Neuronal stem cell (in vitro differentiated cells): ENCODE measurements around the gene ERBIN.

Source experiments
- DNase-seq: peaks from one replicate; pipeline ENCODE4 v3.0.0-alpha.2; 2013; ENCODE audit warnings: low spot score
- H2AFZ ChIP-seq: one replicate; pipeline ENCODE4 v1.6.1; 2013; ENCODE audit warnings: mild to moderate bottlenecking, low read length, inconsistent platforms
- H2AK5ac ChIP-seq: 2 replicates; pipeline ENCODE4 v1.6.1; 2013; ENCODE audit warnings: low read depth, mild to moderate bottlenecking, inconsistent platforms, low read length, moderate library complexity, mixed read lengths
- H2BK120ac ChIP-seq: 2 replicates; pipeline ENCODE4 v1.6.1; 2013; ENCODE audit warnings: low read depth, mild to moderate bottlenecking, inconsistent platforms, low read length, moderate library complexity, mixed read lengths
- H2BK12ac ChIP-seq: one replicate; pipeline ENCODE4 v1.6.1; 2013; ENCODE audit warnings: low read length, inconsistent platforms
- H2BK15ac ChIP-seq: 2 replicates; pipeline ENCODE4 v1.6.1; 2013; ENCODE audit warnings: mild to moderate bottlenecking, low read length, inconsistent platforms, mixed read lengths
- H2BK5ac ChIP-seq: one replicate; pipeline ENCODE4 v1.6.1; 2013; ENCODE audit warnings: inconsistent platforms, mild to moderate bottlenecking, low read length, moderate library complexity
- H3K14ac ChIP-seq: one replicate; pipeline ENCODE4 v1.6.1; 2013; ENCODE audit warnings: low read length, inconsistent platforms
- H3K18ac ChIP-seq: 2 replicates; pipeline ENCODE4 v1.6.1; 2013; ENCODE audit warnings: low read length, inconsistent platforms
- H3K23ac ChIP-seq: 2 replicates; pipeline ENCODE4 v1.6.1; 2013; ENCODE audit warnings: low read depth, mild to moderate bottlenecking, mixed read lengths, low read length, inconsistent platforms; ENCODE audit not compliant: poor library complexity
- H3K27ac ChIP-seq: replicated peaks from 3 replicates; pipeline ENCODE4 v1.5.1; 2013; ENCODE audit warnings: low read length, inconsistent platforms
- H3K27me3 ChIP-seq, 3 experiments: 2 replicates each; pipeline ENCODE4 v1.6.1; 2013; ENCODE audit warnings: low read length in 3 of 3, mild to moderate bottlenecking in 2 of 3, inconsistent platforms in 1 of 3, low read depth in 1 of 3, mixed read lengths in 1 of 3, moderate library complexity in 1 of 3; ENCODE audit not compliant: control insufficient read depth in 3 of 3, insufficient read depth in 3 of 3
- H3K36me3 ChIP-seq, 2 donors: replicated peaks in 1 of 2; 2 replicates each; pipeline ENCODE4 v1.6.1; 2013; ENCODE audit warnings: low read length in 2 of 2; ENCODE audit not compliant: control insufficient read depth in 2 of 2, insufficient read depth in 2 of 2
- H3K4ac ChIP-seq: 2 replicates; pipeline ENCODE4 v1.6.1; 2013; ENCODE audit warnings: inconsistent platforms, mild to moderate bottlenecking, low read length, moderate library complexity
- H3K4me1 ChIP-seq, 2 donors: 1 replicate in 1 of 2; 2 replicates in 1 of 2; pipeline ENCODE4 v1.6.1; 2013; ENCODE audit warnings: low read length in 2 of 2, low read depth in 1 of 2; ENCODE audit not compliant: control insufficient read depth in 2 of 2, insufficient read depth in 1 of 2
- H3K4me2 ChIP-seq: one replicate; pipeline ENCODE4 v1.6.1; 2013; ENCODE audit warnings: mild to moderate bottlenecking, low read length, inconsistent platforms; ENCODE audit not compliant: insufficient read depth, poor library complexity, severe bottlenecking
- H3K4me3 ChIP-seq, 2 donors: 2 replicates each; pipeline ENCODE4 v1.5.1; 2013; ENCODE audit warnings: low read length in 2 of 2, mild to moderate bottlenecking in 2 of 2, inconsistent platforms in 1 of 2, moderate library complexity in 1 of 2
- H3K79me1 ChIP-seq: one replicate; pipeline ENCODE4 v1.6.1; 2013; ENCODE audit warnings: low read depth, mild to moderate bottlenecking, inconsistent platforms, low read length, moderate library complexity
- H3K9ac ChIP-seq: one replicate; pipeline ENCODE4 v1.6.1; 2013; ENCODE audit warnings: mild to moderate bottlenecking, low read depth, low read length, inconsistent platforms; ENCODE audit not compliant: poor library complexity
- H3K9me3 ChIP-seq, 2 donors: replicated peaks in 1 of 2; 2 replicates each; pipeline versions ENCODE3 to v1.6.1; 2013; ENCODE audit warnings: low read length in 2 of 2, mild to moderate bottlenecking in 2 of 2, inconsistent platforms in 1 of 2, low read depth in 1 of 2, mixed read lengths in 1 of 2, moderate library complexity in 1 of 2; ENCODE audit not compliant: control insufficient read depth in 2 of 2, insufficient read depth in 1 of 2
- H4K8ac ChIP-seq: one replicate; pipeline ENCODE4 v1.6.1; 2013; ENCODE audit warnings: low read depth, mild to moderate bottlenecking, inconsistent platforms, low read length, moderate library complexity
- H4K91ac ChIP-seq: one replicate; pipeline ENCODE4 v1.6.1; 2013; ENCODE audit warnings: low read length, low read depth, mild to moderate bottlenecking, inconsistent platforms; ENCODE audit not compliant: poor library complexity
- WGBS, 2 donors: extraction: QIAGEN DNeasy Blood & Tissue Kit; methylation state at CpG; one replicate each; pipeline ENCODE4 v1.1.7; 2013; ENCODE audit warnings: missing lambda C conversion rate in 2 of 2, mixed read lengths in 1 of 2; ENCODE audit not compliant: insufficient read length in 2 of 2, insufficient replicate concordance in 1 of 2; ENCODE audit errors: extremely low coverage in 2 of 2; 5-methylcytosine and 5-hydroxymethylcytosine counted together

Gene ERBIN

GRCh38 chr5:66004216-66004615 lies 77.8 kb downstream of the ERBIN start:
- H4K91ac ChIP-seq, result no peak overlapping the region
- H3K27ac ChIP-seq, result no peak overlapping the region
- no peak overlapping the region for H3K18ac ChIP-seq
- H2AFZ ChIP-seq, result no peak overlapping the region
- H2AK5ac ChIP-seq, result no peak overlapping the region
- no peak overlapping the region for H4K8ac ChIP-seq
- H3K14ac ChIP-seq, result no peak overlapping the region
- H2BK5ac ChIP-seq, result no peak overlapping the region
- H2BK12ac ChIP-seq, result no peak overlapping the region
- no peak overlapping the region for H3K4me2 ChIP-seq
- no peak overlapping the region for H3K23ac ChIP-seq
- peaks cover 4 to 45% of the 10 kb centered on the region in 2 donors for H3K36me3 ChIP-seq
- no peaks in the 10 kb centered on the region for H3K27me3 ChIP-seq
- no peak overlapping the region for H3K9ac ChIP-seq
- 100% methylated on average over 1 of the region's 14 CpGs; no CpG with 5 or more reads in 1 of the 2 donors for WGBS, 2 donors
- H3K79me1 ChIP-seq, result no peaks in the 10 kb centered on the region
- no peaks in the 10 kb centered on the region for H3K4me1 ChIP-seq
- H2BK120ac ChIP-seq, result no peak overlapping the region
- no peak overlapping the region for H3K4me3 ChIP-seq
- H3K9me3 ChIP-seq, result peaks cover 1 to 6% of the 10 kb centered on the region in 2 donors
- no peak for DNase-seq
- no peak overlapping the region for H3K4ac ChIP-seq
- H2BK15ac ChIP-seq, result no peak overlapping the region

- H2BK15ac ChIP-seq, result no peak overlapping the region
- H2AFZ ChIP-seq, result no peak overlapping the region
- no peak overlapping the region for H4K8ac ChIP-seq
- no peak overlapping the region for H3K14ac ChIP-seq
- no peak overlapping the region for H2BK120ac ChIP-seq
- H3K4me2 ChIP-seq, result no peak overlapping the region
- DNase-seq, result no peak
- H3K18ac ChIP-seq, result no peak overlapping the region
- H3K9ac ChIP-seq, result no peak overlapping the region
- no peak overlapping the region for H2BK5ac ChIP-seq
- no peak overlapping the region for H3K4me3 ChIP-seq
- no peak overlapping the region for H3K4ac ChIP-seq
- H2AK5ac ChIP-seq, result no peak overlapping the region
- no peak overlapping the region for H4K91ac ChIP-seq
- H3K23ac ChIP-seq, result no peak overlapping the region
- H3K36me3 ChIP-seq, result peaks cover 2 to 46% of the 10 kb centered on the region in 2 donors
- peaks cover 0 to 4% of the 10 kb centered on the region in 2 donors for H3K9me3 ChIP-seq
- no peaks in the 10 kb centered on the region for H3K79me1 ChIP-seq
- no peaks in the 10 kb centered on the region for H3K27me3 ChIP-seq
- no peak overlapping the region for H2BK12ac ChIP-seq
- no peak overlapping the region for H3K27ac ChIP-seq
- no CpG with 5 or more reads among the region's 2 CpGs for WGBS, 2 donors
- H3K4me1 ChIP-seq, result no peaks in the 10 kb centered on the region
These were observed 82.9 kb downstream of the ERBIN start for GRCh38 chr5:66009277-66009676.

GRCh38 chr5:66010476-66010875 lies 84.1 kb downstream of the ERBIN start:
- no peak overlapping the region for H2BK15ac ChIP-seq
- no peak overlapping the region for H3K9ac ChIP-seq

GRCh38 chr5:66012271-66012670 lies 85.9 kb downstream of the ERBIN start:
- Histone ChIP-seq H3K9me3 (no peaks in the 10 kb centered on the region), H3K79me1 (no peaks in the 10 kb centered on the region), H2AFZ (no peak overlapping the region), H3K4me2 (no peak overlapping the region), H3K4me1 (no peaks in the 10 kb centered on the region), H3K14ac (no peak overlapping the region), H2AK5ac (no peak overlapping the region), H4K91ac (no peak overlapping the region), H3K4me3 (no peak overlapping the region), H3K4ac (no peak overlapping the region), H2BK5ac (no peak overlapping the region), H3K18ac (no peak overlapping the region), H2BK12ac (no peak overlapping the region), H3K23ac (no peak overlapping the region), H3K27me3 (no peaks in the 10 kb centered on the region), H2BK120ac (no peak overlapping the region), H3K9ac (no peak overlapping the region), H2BK15ac (no peak overlapping the region), H3K36me3 (peaks cover 0 to 64% of the 10 kb centered on the region in 2 donors), H4K8ac (no peak overlapping the region), H3K27ac (no peak overlapping the region)
- DNase-seq, result no peak

More at GRCh38 chr5:66010476-66010875, 84.1 kb downstream of the ERBIN start:
- no peaks in the 10 kb centered on the region for H3K27me3 ChIP-seq
- no peak overlapping the region for H4K8ac ChIP-seq
- H3K4me3 ChIP-seq, result no peak overlapping the region
- no peak overlapping the region for H3K18ac ChIP-seq
- H4K91ac ChIP-seq, result no peak overlapping the region
- H2BK5ac ChIP-seq, result no peak overlapping the region
- no peaks in the 10 kb centered on the region for H3K79me1 ChIP-seq
- no peak overlapping the region for H2AK5ac ChIP-seq
- H3K23ac ChIP-seq, result no peak overlapping the region
- H3K14ac ChIP-seq, result no peak overlapping the region
- H2AFZ ChIP-seq, result no peak overlapping the region
- no peak overlapping the region for H2BK12ac ChIP-seq
- H3K4me1 ChIP-seq, result no peaks in the 10 kb centered on the region
- no peak overlapping the region for H3K4ac ChIP-seq
- DNase-seq, result no peak
- no peak overlapping the region for H2BK120ac ChIP-seq
- peaks cover 0 to 46% of the 10 kb centered on the region in 2 donors for H3K36me3 ChIP-seq
- no peaks in the 10 kb centered on the region for H3K9me3 ChIP-seq
- H3K4me2 ChIP-seq, result no peak overlapping the region
- no peak overlapping the region for H3K27ac ChIP-seq
